ENCODE results near the gene CACNA1A. TPM values are rescaled to one million over a fixed set of nuclear protein-coding genes. Genes with fewer than 3 reads are reported as not detected.

Gene CACNA1A
- total and polyA plus RNA-seq, 2 of the 13 experiments (the other 11 are each of a cell fraction or from before 2014, with no cell fraction given) = not detected

DNA sequence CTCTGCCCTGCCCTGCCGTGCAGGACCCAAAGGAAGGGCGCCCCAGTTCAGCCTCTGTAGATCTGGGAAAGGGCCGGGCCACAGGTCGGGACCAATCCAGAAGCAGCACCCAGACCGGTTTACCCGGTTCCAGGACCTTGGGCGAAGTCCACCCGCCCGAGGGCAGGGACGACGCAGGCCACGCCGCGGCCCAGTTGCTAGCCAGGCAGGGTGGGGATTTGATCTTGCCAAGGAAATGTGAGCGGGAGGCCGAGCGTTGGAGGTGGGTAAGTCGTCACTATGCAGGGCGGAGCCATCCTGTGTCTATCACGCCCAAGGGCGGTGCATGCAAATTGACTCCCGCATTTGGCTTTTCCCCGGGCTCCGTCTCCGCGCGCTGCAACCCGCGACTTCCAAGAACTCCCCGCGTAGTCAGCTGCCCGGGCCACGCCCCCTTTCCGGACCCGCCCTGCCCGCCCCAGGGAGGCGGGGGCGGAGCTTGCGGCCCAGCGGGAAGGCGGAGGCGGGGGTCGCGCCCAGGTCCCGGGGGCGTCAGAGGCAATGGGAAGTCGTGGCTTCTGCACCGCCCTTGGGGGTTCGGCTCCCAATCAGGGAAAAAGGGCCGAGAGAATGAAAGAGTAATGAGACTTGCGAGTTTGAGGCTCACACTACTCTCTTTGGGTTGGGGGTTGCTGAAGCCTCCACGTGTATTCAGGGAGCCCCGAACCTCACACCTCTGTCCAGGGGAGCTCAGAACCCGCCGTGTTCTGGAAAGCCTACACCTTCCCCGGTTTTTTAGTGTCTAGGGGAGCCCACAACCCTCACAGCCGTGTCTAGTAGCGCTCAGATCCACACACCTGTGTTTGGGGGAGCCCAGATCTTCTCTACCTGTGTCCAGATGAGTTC is 343.3 kb downstream of the CACNA1A start (continued):
- TF ChIP-seq SCMH1 (CRISPR knock-in tag; IDR thresholded peaks at IDR 0.05; ENCODE audit: borderline replicate concordance) = no peak
- TF ChIP-seq ZNF790 (CRISPR knock-in tag; IDR thresholded peaks at IDR 0.05; ENCODE audit: borderline replicate concordance) = peak; percentile 48; the same call in 1 of the 2 replicates
- no peak for TF ChIP-seq ZFYVE20 (CRISPR knock-in tag; IDR thresholded peaks at IDR 0.05; ENCODE audit: borderline replicate concordance, low read depth)
- TF ChIP-seq RAD51 (IDR thresholded peaks at IDR 0.05; ENCODE audit: borderline replicate concordance) = no peak
- TF ChIP-seq KDM5B (CRISPR knock-in tag; IDR thresholded peaks at IDR 0.05; ENCODE audit: borderline replicate concordance) = peak; percentile 74; the same call in 1 of the 2 replicates
- TF ChIP-seq, protein P1, sequence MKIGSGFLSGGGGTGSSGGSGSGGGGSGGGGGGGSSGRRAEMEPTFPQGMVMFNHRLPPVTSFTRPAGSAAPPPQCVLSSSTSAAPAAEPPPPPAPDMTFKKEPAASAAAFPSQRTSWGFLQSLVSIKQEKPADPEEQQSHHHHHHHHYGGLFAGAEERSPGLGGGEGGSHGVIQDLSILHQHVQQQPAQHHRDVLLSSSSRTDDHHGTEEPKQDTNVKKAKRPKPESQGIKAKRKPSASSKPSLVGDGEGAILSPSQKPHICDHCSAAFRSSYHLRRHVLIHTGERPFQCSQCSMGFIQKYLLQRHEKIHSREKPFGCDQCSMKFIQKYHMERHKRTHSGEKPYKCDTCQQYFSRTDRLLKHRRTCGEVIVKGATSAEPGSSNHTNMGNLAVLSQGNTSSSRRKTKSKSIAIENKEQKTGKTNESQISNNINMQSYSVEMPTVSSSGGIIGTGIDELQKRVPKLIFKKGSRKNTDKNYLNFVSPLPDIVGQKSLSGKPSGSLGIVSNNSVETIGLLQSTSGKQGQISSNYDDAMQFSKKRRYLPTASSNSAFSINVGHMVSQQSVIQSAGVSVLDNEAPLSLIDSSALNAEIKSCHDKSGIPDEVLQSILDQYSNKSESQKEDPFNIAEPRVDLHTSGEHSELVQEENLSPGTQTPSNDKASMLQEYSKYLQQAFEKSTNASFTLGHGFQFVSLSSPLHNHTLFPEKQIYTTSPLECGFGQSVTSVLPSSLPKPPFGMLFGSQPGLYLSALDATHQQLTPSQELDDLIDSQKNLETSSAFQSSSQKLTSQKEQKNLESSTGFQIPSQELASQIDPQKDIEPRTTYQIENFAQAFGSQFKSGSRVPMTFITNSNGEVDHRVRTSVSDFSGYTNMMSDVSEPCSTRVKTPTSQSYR (CRISPR knock-in tag; IDR thresholded peaks at IDR 0.05; ENCODE audit: borderline replicate concordance) = peak; percentile 66; the same call in 1 of the 2 replicates
- TF ChIP-seq, protein P2, sequence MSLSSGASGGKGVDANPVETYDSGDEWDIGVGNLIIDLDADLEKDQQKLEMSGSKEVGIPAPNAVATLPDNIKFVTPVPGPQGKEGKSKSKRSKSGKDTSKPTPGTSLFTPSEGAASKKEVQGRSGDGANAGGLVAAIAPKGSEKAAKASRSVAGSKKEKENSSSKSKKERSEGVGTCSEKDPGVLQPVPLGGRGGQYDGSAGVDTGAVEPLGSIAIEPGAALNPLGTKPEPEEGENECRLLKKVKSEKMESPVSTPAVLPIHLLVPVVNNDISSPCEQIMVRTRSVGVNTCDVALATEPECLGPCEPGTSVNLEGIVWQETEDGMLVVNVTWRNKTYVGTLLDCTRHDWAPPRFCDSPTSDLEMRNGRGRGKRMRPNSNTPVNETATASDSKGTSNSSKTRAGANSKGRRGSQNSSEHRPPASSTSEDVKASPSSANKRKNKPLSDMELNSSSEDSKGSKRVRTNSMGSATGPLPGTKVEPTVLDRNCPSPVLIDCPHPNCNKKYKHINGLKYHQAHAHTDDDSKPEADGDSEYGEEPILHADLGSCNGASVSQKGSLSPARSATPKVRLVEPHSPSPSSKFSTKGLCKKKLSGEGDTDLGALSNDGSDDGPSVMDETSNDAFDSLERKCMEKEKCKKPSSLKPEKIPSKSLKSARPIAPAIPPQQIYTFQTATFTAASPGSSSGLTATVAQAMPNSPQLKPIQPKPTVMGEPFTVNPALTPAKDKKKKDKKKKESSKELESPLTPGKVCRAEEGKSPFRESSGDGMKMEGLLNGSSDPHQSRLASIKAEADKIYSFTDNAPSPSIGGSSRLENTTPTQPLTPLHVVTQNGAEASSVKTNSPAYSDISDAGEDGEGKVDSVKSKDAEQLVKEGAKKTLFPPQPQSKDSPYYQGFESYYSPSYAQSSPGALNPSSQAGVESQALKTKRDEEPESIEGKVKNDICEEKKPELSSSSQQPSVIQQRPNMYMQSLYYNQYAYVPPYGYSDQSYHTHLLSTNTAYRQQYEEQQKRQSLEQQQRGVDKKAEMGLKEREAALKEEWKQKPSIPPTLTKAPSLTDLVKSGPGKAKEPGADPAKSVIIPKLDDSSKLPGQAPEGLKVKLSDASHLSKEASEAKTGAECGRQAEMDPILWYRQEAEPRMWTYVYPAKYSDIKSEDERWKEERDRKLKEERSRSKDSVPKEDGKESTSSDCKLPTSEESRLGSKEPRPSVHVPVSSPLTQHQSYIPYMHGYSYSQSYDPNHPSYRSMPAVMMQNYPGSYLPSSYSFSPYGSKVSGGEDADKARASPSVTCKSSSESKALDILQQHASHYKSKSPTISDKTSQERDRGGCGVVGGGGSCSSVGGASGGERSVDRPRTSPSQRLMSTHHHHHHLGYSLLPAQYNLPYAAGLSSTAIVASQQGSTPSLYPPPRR (CRISPR knock-in tag; IDR thresholded peaks at IDR 0.05; ENCODE audit: borderline replicate concordance) = peak; percentile 83
- peak; percentile 81; the same call in 1 of the 2 replicates for TF ChIP-seq NCOR1 (IDR thresholded peaks at IDR 0.05; ENCODE audit: borderline replicate concordance, low read length)
- no peak for TF ChIP-seq PAX8 (CRISPR knock-in tag; IDR thresholded peaks at IDR 0.05; ENCODE audit: borderline replicate concordance)
- TF ChIP-seq, protein P3, sequence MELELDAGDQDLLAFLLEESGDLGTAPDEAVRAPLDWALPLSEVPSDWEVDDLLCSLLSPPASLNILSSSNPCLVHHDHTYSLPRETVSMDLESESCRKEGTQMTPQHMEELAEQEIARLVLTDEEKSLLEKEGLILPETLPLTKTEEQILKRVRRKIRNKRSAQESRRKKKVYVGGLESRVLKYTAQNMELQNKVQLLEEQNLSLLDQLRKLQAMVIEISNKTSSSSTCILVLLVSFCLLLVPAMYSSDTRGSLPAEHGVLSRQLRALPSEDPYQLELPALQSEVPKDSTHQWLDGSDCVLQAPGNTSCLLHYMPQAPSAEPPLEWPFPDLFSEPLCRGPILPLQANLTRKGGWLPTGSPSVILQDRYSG (CRISPR knock-in tag; IDR thresholded peaks at IDR 0.05) = no peak
- TF ChIP-seq, protein P4, sequence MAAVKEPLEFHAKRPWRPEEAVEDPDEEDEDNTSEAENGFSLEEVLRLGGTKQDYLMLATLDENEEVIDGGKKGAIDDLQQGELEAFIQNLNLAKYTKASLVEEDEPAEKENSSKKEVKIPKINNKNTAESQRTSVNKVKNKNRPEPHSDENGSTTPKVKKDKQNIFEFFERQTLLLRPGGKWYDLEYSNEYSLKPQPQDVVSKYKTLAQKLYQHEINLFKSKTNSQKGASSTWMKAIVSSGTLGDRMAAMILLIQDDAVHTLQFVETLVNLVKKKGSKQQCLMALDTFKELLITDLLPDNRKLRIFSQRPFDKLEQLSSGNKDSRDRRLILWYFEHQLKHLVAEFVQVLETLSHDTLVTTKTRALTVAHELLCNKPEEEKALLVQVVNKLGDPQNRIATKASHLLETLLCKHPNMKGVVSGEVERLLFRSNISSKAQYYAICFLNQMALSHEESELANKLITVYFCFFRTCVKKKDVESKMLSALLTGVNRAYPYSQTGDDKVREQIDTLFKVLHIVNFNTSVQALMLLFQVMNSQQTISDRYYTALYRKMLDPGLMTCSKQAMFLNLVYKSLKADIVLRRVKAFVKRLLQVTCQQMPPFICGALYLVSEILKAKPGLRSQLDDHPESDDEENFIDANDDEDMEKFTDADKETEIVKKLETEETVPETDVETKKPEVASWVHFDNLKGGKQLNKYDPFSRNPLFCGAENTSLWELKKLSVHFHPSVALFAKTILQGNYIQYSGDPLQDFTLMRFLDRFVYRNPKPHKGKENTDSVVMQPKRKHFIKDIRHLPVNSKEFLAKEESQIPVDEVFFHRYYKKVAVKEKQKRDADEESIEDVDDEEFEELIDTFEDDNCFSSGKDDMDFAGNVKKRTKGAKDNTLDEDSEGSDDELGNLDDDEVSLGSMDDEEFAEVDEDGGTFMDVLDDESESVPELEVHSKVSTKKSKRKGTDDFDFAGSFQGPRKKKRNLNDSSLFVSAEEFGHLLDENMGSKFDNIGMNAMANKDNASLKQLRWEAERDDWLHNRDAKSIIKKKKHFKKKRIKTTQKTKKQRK (IDR thresholded peaks at IDR 0.05; ENCODE audit: low read length) = no peak
- TF ChIP-seq NBN (conservative IDR thresholded peaks at IDR 0.05) = no peak
- no peak for TF ChIP-seq NCOA1 (CRISPR knock-in tag; IDR thresholded peaks at IDR 0.05)
- TF ChIP-seq ZNF143 (CRISPR knock-in tag; IDR thresholded peaks at IDR 0.05) = peak; percentile 23; the same call in 1 of the 2 replicates

Data from HepG2 (cell line).